ENCODE results near the gene PFDN4. TPM values are rescaled to one million over a fixed set of nuclear protein-coding genes. Genes with fewer than 3 reads are reported as not detected.

Gene PFDN4
- total and polyA plus RNA-seq, 2 of the 13 experiments (the other 11 are each of a cell fraction or from before 2014, with no cell fraction given): 59.8 to 227 TPM

GRCh38 chr20:54173653-54174456 is 34.0 kb upstream of the PFDN4 start, which contains the start of gene CYP24A1 (continued):
- no peak; the same call in 1 of the 2 replicates for TF ChIP-seq ZNF703 (CRISPR knock-in tag; IDR thresholded peaks at IDR 0.05; ENCODE audit: borderline replicate concordance)
- no peak for TF ChIP-seq SNRNP70 (IDR thresholded peaks at IDR 0.05; ENCODE audit: low read depth, low read length)
- TF ChIP-seq NKX3-1 (CRISPR knock-in tag; IDR thresholded peaks at IDR 0.05): 0 out of 2 replicates have a peak, but pooled peaks have one; percentile 37
- peak; percentile 95 for TF ChIP-seq ZSCAN12 (CRISPR knock-in tag; IDR thresholded peaks at IDR 0.05)
- no peak for TF ChIP-seq ZBTB8A (CRISPR knock-in tag; IDR thresholded peaks at IDR 0.05; ENCODE audit: borderline replicate concordance, low read depth)
- peak; percentile 66; the same call in 1 of the 2 replicates for TF ChIP-seq ZNF639 (CRISPR knock-in tag; conservative IDR thresholded peaks at IDR 0.05)
- TF ChIP-seq SP4 (CRISPR knock-in tag; IDR thresholded peaks at IDR 0.05): no peak
- no peak for TF ChIP-seq MLX (CRISPR knock-in tag; IDR thresholded peaks at IDR 0.05)
- TF ChIP-seq KLF6 (CRISPR knock-in tag; IDR thresholded peaks at IDR 0.05): no peak
- no peak; the same call in 1 of the 2 replicates for TF ChIP-seq FOXO1 (CRISPR knock-in tag; IDR thresholded peaks at IDR 0.05)
- no peak for TF ChIP-seq KLF12 (CRISPR knock-in tag; IDR thresholded peaks at IDR 0.05; ENCODE audit: borderline replicate concordance)
- TF ChIP-seq CHD4 (IDR thresholded peaks at IDR 0.05; ENCODE audit: borderline replicate concordance, low read length): no peak
- TF ChIP-seq FIP1L1 (IDR thresholded peaks at IDR 0.05; ENCODE audit: borderline replicate concordance, insufficient read depth, low read depth, low read length): no peak
- no peak for TF ChIP-seq LRRFIP1 (CRISPR knock-in tag; conservative IDR thresholded peaks at IDR 0.05)
- TF ChIP-seq FOXM1 (CRISPR knock-in tag; IDR thresholded peaks at IDR 0.05): no peak
- TF ChIP-seq TBX2 (CRISPR knock-in tag; IDR thresholded peaks at IDR 0.05; ENCODE audit: borderline replicate concordance): no peak
- TF ChIP-seq FOXC1 (CRISPR knock-in tag; IDR thresholded peaks at IDR 0.05; ENCODE audit: borderline replicate concordance): no peak
- no peak; the same call in 1 of the 2 replicates for TF ChIP-seq HINFP (CRISPR knock-in tag; IDR thresholded peaks at IDR 0.05; ENCODE audit: low read depth)
- no peak; the same call in 1 of the 2 replicates for TF ChIP-seq DRAP1 (CRISPR knock-in tag; IDR thresholded peaks at IDR 0.05)
- no peak for TF ChIP-seq ZNF781 (CRISPR knock-in tag; IDR thresholded peaks at IDR 0.05; ENCODE audit: borderline replicate concordance, not compliant biosample characterization)
- TF ChIP-seq ZBTB43 (CRISPR knock-in tag; conservative IDR thresholded peaks at IDR 0.05): peak; percentile 78
